Erythroblast (primary cell): ENCODE data around the gene RETSAT.

Source experiments
- GATA1 ChIP-seq: IDR thresholded peaks from 2 replicates; pipeline ENCODE4 v1.6.1; 2011; ENCODE audit warnings: low read depth, mild to moderate bottlenecking, control low read depth, low read length, moderate library complexity
- POLR2A ChIP-seq: IDR thresholded peaks from 2 replicates; pipeline ENCODE4 v1.6.1; 2011; ENCODE audit warnings: mild to moderate bottlenecking, low read length

- TF ChIP-seq POLR2A = no peak
- no peak for TF ChIP-seq GATA1
Measured at GRCh38 chr2:85390941-85391669, 36.8 kb upstream of the RETSAT start.
